ENCODE results near the gene SMIM20. TPM values are rescaled to one million over a fixed set of nuclear protein-coding genes. Genes with fewer than 3 reads are reported as not detected.

SMIM20 gene
- 29.7 and 48.5 TPM in 2 replicates for total RNA-seq

DNA sequence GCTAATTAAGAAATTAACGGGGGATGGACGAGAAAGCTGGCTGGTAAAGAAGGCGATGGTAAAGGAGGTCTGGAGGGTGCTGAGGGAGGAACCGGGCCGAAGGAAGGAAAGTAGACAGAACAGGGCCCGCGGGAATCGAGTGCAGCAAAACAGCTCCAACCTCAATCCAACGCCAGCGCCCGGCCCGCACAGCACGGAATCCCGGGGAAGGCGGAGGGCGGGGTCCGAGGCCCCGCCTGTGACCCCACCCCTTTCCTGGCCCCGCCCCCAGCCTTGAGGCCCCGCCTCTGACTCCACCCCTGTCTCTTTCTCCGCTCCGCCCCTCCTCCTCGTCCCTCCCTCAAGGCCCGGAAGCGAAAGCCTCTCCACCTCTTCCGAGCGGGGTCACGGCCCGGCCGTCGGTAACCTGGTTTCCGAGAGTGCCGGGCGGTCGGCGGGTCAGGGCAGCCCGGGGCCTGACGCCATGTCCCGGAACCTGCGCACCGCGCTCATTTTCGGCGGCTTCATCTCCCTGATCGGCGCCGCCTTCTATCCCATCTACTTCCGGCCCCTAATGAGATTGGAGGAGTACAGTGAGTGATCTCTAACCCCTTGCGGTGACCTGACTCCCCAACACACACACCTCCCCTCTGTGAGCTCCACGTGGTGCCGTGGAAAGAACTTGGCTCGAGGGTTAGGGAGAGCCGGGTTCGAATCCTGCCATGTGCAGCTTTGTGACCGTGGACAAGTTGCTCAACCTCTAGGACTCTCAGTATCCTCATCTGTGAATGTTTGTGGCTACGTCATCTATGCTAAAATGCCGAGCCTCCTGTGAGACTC is at the start of gene SMIM20:
Gene SMIM20, plus strand, starts transcription at position 370 of the 819 bp plus-strand sequence. Its CDS starts 94 bp downstream, at position 464.

Other genes with a start within 250 kb of the SMIM20 start
- gene SEL1L3, start 51.2 kb upstream of the SMIM20 start, total RNA-seq, result 114 and 235 TPM in 2 replicates

Data from nasal cavity respiratory epithelium epithelial cell of viscerocranial mucosa (primary cell).